Stimulated activated CD4-positive, alpha-beta T cell treated with anti-CD3 and anti-CD28 coated beads, Interleukin-4, amount 100 ng/mL, for 48 hours (primary cell): Measurements from ENCODE around the gene OR51G2.

Experiments used
- DNase-seq, 2 donors: peaks; one replicate each; pipeline ENCODE4 v3.0.0-alpha.2; 2020; ENCODE audit warnings: low read depth in 2 of 2

OR51G2 gene

DNA sequence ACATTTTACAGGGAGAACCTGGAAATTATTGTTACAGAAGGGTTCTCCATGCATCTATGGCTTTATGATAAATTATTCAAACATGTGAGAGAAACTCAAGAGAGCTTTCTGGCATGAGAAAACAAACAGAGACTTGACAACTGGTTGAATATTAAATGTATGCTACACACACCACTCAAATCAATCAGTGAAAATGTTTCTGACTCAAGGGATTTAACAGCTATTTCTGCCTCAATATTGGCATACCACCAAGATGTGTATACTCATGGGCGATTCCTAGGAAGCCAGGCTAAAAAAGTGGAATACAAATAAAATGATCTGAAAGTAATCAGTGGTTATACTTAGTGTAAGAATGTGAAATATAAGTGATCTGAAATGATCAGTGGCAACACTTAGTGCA, 53.3 kb downstream of the OR51G2 start:
- DNase-seq = no peak

GRCh38 chr11:4863876-4864275, 55.3 kb downstream of the OR51G2 start:
- DNase-seq = no peak
